C4-2B (cell line): ENCODE results near the gene LEMD3.

ENCODE experiments used
- CTCF ChIP-seq: fragments of 450-650 bp; conservative IDR thresholded peaks from 2 replicates; pipeline ENCODE4 v1.5.1; 2017; ENCODE audit warnings: mild to moderate bottlenecking
- ZFX ChIP-seq: fragments of 450-650 bp; IDR thresholded peaks from 2 replicates; pipeline ENCODE4 v1.6.1; 2017

- TF ChIP-seq CTCF, result no peak
- TF ChIP-seq ZFX, result no peak
Observed at GRCh38 chr12:65122703-65123102, 46.7 kb upstream of the LEMD3 start.
